ENCODE results near the gene SELENOO.
"Not testable (repeated sequence)": the region's sequence is repeated elsewhere in the genome, so short reads cannot be mapped to it uniquely, and the experiment has no call there.

The SELENOO gene

DNA sequence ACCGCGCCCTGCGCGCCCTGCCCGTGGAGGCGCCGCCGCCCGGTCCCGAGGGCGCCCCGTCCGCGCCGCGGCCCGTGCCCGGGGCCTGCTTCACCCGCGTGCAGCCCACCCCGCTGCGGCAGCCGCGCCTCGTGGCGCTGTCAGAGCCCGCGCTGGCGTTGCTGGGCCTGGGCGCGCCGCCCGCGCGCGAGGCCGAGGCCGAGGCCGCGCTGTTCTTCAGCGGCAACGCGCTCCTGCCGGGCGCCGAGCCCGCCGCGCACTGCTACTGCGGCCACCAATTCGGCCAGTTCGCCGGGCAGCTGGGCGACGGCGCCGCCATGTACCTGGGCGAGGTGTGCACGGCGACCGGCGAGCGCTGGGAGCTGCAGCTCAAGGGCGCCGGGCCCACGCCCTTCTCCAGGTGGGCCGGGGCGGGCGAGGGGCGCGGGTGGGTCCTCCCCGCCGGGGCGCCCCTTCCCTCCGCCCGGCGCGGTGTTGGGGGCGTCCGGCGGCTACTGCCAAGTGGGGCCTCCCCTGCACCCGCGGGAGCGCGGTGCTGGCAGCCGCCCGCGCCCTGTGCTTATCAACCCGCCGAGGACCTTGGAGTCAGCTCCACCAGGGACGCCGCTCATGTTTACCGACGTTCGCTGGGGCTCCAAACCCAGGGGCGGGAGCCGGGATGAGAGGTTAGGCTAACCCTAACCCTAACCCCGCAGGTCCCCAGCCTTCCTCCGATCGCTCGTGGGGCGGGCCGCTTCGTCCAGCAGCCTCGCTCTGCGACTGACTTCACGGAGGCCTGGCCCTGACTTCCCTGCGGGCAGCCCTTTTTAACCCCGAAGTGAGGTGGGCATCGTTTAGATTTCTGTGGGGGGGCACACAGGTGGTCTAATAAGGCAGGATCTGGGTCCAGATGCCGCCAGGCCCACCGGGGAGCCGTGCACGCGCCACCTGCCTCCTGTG, 649 bp downstream of the SELENOO start:
- DNase-seq, result no peak

DNA sequence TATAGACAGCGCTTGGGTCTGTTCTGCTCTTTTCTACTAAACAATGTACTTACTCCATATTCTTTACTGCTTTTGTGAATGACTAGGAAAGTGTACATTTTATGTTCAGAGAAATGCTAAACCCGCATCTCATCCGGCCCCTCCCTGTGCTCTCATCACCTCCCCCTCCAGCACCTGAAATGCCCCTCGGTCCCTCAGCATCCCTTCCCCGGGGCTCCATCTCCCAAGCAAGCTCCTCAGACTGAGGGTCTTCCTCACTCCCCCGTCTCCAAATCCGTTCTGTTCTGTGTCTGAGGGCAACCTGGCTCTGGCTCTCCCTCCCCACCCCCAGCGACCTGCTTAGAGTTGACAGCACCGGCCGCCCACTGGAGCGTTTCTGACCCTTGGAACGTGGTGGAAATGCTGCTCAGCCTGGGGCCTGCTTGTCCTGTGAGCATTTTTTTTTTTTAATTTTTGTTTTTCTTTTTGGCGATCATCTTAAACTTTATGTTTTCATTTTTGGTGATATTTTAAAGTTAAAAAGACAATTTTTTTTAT, 1.4 kb downstream of the SELENOO start:
- no peak for DNase-seq

DNA sequence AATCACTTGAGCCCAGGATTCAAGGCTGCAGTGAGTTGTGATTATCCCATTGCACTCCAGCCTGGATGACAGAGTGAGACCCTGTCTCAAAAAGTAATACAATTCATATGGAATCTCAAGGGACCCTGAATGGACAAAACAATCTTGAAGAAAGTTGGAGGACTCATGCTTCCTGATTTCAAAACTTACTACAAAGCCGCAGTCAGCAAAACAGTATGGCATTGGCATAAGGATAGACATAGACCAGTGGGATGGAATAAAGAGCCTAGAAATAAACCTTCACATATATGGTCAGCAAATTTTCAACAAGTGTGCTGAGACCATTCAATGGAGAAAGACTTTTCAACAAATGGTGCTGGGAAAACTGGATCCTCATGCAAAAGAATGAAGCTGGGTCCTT, 2.5 kb downstream of the SELENOO start:
- no peak for DNase-seq

DNA sequence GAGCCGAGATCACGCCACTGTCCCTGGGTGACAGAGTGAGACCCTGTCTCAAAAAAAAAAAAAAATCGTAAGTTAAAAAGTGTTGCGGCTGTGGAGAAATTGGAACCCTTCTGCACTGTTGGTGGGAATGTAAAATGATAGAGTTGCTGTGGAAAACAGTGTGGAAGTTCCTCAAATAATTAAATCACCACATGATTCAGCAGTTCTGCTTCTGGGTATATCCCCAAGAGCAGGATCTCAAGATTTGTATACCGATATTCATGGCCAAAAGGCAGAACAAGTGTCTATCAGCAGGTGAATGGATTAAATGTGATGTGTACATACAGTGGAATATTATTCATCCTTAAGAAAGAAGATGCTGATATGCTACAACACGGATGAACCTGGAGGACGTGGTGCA, 3.8 kb downstream of the SELENOO start:
- no peak for DNase-seq

DNA sequence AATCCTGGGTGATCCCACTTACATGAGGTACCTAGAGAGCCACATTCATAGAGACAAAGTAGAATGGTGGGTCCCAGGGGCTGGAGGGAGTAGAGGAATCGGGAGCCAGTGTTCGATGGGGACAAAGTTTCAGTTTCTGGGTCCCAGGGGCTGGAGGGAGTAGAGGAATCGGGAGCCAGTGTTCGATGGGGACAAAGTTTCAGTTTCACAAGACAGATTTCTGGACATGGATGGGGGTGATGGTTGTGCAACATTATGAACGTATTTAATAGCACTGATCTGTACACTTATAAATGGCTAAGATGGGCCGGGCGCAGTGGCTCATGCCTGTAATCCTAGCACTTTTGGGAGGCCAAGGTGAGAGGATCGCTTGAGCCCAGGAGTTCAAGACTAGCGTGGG, 4.2 kb downstream of the SELENOO start:
- DNase-seq, result not testable (repeated sequence)

DNA sequence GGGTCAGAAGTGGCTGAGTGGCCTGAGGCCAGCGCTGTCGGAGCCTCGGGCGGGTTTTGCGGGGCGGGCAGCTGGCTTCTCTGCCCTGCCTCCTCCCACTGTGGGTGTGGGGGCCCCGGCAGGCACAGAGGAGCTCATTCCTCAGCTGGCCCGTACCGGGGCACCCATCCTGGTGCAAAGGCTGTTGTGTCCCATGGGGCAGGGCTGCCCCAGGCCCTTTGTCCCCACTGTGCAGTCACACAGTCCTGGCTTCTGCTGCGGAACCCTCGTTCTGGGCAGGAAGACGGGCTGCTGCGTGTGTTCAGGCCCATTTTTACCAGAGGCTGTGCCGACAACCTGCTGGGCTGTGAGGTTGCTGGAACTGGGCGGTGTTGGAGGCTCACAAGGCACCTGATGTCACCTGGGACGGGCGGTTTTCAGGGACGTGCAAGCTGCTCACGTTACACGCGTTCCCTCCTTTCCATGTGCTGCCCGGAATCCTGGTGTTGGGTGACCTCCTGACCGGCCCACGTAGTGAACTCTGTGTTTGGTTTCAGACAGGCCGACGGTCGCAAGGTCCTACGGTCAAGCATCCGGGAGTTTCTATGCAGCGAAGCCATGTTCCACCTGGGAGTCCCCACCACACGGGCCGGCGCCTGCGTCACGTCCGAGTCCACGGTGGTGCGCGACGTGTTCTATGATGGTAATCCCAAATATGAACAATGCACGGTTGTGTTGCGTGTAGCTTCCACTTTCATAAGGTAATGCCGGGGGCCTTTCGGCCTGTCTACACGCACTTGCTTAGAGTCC, 5.2 kb downstream of the SELENOO start:
- no peak for DNase-seq

DNA sequence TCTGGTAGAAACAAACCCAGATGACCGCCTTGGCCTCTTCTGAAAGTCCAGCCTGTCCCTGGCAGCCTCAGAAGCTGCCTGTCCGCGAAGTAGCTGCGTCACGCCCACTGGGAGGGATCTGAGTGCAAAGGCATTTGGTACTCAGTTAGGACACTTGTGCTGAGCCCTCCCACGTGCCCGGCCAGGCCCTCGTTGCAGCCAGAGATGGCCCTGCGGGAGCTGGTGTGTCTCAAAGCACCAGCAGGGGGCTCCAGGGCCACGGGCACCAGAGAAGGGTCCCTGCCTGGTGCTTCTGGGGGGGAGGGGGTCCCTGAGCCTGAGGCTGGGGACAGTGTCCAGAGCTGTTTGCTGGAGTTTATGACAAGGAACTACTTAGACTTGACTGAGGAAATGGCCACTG, 5.8 kb downstream of the SELENOO start:
- no peak for DNase-seq

DNA sequence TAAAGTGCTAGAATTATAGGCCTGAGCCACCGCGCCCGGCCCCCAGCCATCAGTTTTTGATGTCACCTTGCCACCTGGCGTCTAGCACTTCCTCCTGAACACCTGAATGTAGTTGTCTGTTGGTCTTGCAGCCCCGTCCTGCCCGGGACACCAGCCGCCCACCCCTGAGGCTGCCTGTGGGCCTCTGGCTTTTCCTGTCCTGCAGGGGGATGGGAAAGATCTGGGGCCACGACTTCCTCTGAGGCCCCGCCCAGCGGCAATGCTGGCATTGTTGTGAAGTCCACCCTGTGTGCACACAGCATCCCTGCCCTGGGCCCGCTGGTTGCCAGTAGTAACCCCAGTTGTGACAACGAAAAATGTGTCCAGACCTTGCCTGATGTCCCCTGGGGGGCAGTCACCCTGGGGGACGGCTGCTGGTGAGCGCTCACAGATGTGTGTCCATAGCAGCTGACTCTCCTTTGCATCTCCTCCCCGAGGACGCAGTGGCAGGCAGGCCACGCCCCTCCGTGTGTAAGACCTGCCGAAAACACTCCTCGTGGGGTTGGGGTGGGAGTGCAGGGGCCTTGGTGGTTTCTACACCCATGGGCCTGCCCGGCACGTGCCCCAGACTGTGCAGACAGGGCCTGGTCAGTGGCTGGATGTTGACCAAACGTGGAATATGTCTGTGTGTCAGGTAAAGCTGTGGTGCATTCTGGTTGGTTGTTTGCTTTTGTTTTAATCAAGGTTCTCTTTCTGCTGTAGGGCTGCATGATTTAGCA, 6.8 kb downstream of the SELENOO start:
- DNase-seq, result no peak

DNA sequence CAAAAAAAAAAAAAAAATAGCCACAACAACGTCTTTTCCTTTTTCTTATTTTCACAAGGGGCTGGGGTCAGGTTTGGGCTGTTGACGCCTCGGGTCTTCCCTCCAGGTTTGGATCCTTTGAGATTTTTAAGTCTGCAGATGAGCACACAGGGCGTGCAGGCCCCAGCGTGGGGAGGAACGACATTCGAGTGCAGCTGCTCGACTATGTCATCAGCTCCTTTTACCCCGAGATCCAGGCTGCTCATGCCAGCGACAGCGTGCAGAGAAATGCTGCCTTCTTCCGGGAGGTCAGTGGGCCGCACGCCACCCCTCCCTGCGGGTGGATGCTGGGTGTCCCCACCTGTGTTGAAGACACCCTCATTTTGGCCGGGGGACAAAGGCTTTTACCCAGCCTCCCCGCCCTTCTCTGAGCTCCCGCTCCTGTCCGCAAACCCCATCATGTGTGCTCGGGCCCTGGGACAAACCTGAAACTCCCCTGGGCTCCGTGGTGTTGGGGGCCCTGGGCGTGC, 7.7 kb downstream of the SELENOO start:
- DNase-seq, result no peak

DNA sequence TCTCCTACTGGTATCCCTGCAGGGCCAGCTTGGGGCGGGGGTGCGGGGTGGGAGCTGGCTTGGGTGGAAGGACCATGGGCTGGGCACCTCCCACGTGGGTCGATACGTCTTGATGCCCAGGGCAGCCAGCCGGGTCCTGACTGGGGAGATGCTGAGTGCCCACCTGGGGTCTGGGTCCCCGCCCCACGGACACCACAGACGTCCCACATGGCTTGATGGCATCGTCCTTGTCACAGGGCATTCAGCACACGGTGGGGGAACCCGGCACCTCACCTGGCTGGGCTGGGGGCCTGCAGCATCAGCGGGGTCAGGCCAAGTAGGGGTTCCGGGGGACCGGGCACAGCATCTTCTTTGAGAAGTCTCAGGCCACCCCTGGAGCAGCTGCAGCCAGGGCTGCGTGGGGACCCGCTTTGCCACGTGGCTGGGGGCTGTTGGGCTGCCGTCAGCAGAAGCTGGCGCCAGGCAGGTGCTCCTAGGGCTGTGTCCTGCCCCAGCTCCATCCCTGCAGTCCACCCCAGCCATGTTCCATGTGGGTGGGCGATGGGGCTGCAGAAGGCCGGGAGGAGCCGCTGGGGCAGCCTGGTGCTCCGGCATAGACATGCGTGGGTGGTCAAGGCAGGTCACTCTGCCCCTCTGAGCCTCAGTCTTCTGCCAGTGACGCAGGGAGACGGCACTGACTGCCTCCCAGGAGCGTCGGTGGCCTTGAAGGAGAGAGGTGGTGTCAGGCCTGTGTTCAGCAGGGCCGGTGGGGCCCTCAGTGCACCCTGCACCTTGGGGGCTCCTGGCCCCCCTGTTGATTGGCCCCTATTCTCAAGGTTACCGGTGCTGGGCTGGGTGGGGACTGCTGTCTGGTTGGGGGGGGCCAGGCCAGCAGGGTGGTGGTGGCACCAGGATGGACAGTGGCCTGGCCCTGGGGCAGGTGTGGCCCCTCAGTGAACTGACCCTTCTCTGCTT, 8.4 kb downstream of the SELENOO start:
- no peak for DNase-seq

DNA sequence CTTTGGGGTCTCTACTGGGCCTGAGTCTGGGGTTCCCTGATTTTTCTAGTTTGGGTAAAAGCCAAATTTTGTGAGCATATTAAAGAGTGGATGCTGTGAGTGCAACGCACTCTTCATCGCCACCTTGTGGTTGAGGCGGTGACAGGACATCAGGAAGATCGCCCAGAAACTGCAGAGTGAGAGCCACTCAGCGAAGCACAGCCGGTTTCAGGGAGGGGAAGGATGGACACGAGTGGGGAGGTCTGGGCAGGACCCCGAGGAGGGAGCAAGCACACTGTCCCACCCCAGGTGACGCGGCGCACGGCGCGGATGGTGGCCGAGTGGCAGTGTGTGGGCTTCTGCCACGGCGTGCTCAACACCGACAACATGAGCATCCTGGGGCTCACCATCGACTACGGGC, 9.1 kb downstream of the SELENOO start:
- DNase-seq, result peak; percentile 84

DNA sequence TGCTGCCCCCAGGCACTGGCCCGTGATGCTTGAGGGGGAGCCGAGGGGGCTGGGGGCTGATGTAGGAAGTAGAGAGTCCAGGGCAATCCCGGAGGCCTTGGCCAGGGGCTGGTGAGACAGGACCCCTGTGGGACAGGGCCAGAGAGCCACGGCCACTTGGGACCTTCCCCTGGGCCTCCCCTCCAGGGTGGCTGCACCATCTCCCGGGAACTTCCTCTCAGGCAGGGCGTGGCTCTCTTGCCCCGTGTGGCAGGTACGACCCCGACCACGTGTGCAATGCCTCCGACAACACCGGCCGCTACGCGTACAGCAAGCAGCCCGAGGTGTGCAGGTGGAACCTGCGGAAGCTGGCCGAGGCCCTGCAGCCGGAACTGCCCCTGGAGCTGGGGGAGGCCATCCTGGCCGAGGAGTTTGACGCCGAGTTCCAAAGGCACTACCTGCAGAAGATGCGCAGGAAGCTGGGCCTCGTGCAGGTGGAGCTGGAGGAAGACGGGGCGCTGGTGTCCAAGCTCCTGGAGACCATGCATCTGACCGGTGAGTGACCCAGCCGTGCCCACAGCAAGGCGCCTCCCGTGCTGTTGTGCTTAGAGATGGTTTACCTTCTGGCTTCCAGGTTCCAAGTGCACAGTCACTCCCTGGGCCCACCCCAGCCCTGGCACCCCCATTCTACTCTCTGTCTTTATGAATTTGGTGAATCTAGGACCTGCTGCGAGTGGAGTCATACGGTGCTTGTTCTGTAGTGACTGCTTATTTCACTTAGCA, 9.7 kb downstream of the SELENOO start:
- DNase-seq, result no peak

DNA sequence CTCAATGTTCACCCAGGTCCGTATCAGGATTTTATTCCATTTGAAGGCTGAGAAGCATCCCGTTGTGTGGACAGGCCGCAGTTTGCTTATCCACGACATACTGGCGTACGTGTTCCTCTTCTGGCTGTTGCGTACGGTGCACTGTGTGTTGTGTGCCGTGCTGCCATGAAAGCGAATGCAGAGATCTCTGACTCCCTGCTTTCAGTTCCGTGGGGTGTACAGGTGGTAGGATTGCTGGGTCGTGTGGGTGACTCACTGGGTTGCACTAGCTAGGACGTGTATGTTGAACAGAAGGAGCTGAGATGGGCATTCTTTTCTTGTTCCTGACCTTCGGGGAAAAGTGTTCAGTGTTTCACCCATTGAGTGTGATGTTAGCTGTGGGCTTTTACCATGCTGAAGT, 10.3 kb downstream of the SELENOO start:
- no peak for DNase-seq

DNA sequence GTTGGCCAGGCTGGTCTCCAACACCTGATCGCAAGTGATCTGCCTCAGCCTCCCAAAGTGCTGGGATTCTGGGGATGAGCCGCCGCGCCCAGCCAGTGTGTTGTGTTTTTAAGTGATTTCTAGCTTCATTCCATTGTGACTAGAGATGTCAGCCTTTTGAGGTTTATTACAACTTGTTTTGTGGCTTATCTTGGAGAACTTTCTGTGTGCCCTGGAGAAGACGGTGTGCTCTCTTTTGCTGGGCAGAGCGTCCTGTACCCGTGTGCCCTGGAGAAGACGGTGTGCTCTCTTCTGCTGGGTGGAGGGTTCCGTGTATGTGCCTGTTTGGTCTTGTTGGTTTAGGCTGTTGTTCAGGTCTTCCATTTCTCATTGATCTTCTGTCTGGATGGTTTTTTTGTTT, 12.5 kb downstream of the SELENOO start:
- DNase-seq, result no peak

DNA sequence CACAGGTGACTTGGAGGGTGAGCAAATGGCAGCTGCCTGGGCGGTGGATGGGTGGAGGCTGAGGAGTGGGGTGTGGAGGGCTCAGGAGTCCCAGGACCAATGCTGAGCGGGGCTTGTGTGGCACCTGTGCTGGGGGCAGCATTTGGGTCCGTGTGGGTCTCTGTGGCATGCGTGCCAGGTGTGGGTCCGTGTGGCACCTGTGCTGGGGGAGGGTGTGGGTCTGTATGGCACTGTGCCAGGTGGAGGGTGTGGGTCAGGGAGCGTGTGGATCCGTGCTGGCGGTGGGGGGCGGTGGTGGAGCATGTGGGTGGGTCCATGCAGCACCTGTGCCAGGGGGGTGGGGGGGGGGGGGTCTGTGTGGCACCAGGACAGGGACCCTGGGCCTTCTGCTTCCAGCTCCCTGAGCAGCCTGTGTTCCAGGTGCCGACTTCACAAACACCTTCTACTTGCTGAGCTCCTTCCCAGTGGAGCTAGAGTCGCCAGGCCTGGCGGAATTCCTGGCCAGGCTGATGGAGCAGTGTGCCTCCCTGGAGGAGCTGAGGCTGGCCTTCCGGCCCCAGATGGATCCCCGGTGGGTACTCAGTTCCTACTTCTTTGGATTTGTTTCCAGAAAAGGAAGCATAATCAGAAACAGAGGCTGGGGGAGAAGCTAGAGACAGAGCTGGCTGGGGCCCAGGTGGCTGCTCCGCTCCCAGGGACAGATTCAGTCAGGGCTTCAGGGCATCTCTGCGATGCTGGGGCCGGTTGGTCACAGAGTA, 14.7 kb downstream of the SELENOO start:
- no peak for DNase-seq

DNA sequence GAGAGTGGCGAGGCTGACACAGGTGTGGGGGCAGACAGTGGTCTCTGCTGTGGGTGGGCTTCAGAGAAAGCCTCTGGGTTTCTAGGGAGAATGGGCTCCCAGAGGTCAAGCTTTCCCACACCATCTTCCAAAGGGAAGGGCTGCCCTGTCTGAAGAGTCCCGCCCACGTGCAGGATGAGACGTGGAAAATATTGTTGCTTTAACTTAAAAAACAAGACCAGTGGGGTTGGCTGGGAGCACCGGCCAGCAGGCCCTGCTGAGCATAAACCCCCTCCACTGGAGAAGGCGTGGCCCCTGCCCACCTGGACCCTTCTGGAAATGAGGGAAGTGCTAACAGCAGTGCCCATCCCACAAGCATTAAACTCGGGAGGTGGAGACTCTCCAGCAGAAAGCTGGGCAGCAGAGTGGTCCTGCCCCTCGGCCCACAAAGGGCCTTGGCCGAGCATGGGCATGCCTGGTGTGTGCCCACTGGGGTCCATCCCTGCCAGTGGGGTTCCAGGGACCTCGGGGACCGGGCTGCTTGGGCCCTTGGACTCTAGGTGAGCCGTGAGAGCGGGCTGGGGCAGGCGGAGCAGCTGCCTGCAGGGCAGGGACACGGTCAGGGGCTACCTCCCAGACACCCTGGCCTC, 15.4 kb downstream of the SELENOO start:
- DNase-seq, result no peak

DNA sequence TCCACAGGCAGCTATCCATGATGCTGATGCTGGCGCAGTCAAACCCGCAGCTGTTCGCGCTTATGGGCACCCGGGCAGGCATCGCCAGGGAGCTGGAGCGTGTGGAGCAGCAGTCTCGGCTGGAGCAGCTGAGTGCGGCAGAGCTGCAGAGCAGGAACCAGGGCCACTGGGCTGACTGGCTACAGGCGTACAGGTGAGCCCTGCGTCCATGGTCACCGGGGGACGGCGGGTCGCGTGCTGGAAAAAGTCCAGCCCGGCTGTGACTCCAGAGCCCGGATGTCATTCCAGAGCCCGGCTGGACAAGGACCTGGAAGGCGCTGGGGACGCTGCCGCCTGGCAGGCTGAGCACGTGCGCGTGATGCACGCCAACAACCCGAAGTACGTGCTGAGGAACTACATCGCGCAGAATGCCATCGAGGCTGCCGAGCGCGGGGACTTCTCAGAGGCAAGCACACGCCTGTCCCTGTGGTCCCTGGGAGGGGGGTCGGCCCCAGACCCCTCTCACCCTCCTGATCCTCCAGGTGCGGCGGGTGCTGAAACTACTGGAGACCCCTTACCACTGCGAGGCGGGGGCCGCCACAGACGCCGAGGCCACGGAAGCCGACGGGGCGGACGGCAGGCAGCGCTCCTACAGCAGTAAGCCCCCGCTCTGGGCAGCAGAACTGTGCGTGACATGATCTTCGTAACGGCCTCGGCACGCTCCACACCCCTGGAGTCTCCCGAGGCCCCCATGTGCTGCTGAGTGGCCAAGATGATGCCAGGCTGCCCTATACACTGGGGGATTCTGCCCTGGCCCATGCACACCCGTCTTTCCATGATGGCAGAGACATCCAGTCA, 16.1 kb downstream of the SELENOO start:
- DNase-seq, result no peak

DNA sequence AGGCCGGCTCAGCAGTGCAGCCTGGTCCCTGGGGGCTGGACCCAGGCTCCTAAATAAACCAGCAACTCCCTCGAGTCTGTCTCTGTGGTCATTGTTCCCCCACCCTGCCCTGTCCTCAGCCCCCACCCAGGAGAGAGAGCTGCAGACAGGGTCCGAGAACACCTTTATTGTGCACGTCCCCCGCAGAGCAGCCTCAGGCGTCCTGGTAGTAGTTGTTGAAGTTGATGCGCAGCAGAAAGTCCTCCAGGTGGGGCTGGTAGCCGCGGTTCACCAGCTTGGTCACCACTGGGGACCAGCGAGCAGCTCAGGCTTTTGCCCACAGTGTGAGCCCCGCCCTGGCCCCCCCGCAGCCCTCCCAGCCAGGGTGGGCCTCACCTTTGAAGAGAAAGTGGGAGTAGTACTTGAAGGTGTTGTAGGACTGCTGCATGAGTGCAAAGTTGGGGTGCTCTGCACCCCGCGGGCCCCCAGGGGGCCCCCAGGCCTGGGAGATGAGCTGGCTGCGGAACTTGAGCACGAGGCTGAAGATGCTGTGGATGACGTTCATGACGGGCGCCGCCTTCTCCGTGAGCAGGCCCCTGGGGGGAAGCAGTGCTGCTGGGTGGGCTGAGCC, 16.8 kb downstream of the SELENOO start:
- DNase-seq, result no peak

Measured in activated CD8-positive, alpha-beta memory T cell treated with anti-CD3 and anti-CD28 coated beads, Interleukin-2, amount 50 U/mL, for 48 hours (primary cell).